Fibroblast of skin of right biceps (primary cell): ENCODE results near the gene FAM180B.
A peak's percentile ranks its signal among the peaks of the same experiment; 100 is the strongest.
"Not testable (repeated sequence)": the region's sequence is repeated elsewhere in the genome, so short reads cannot be mapped to it uniquely, and the experiment has no call there.

Experiments
- DNase-seq: peaks from one replicate; pipeline ENCODE4 v3.0.0-alpha.2; 2013

Gene FAM180B

GRCh38 chr11:47599902-47600301 is 13.4 kb downstream of the FAM180B start:
- DNase-seq, result no peak

GRCh38 chr11:47603295-47603694 is 16.8 kb downstream of the FAM180B start:
- DNase-seq, result peak; percentile 25

GRCh38 chr11:47605921-47606320 is 19.4 kb downstream of the FAM180B start:
- DNase-seq, result no peak

- peak; percentile 15 for DNase-seq
Observed at GRCh38 chr11:47606731-47607130, 20.3 kb downstream of the FAM180B start.

- peak; percentile 84 for DNase-seq
Observed at GRCh38 chr11:47607380-47607779, 20.9 kb downstream of the FAM180B start.

GRCh38 chr11:47609675-47610074 is 23.2 kb downstream of the FAM180B start:
- DNase-seq, result no peak

GRCh38 chr11:47611348-47611794 is 24.9 kb downstream of the FAM180B start:
- no peak for DNase-seq

GRCh38 chr11:47615249-47615648 is 28.8 kb downstream of the FAM180B start:
- DNase-seq, result no peak

- DNase-seq, result peak; percentile 59
Observed at GRCh38 chr11:47616726-47617416, 30.4 kb downstream of the FAM180B start.

GRCh38 chr11:47617417-47617809 is 30.9 kb downstream of the FAM180B start:
- peak; percentile 62 for DNase-seq

GRCh38 chr11:47620836-47621378 is 34.4 kb downstream of the FAM180B start:
- no peak for DNase-seq

GRCh38 chr11:47626234-47626633 is 39.8 kb downstream of the FAM180B start:
- DNase-seq, result no peak

- DNase-seq, result no peak
Observed at GRCh38 chr11:47628026-47628425, 41.5 kb downstream of the FAM180B start.

GRCh38 chr11:47631473-47631872 is 45.0 kb downstream of the FAM180B start:
- DNase-seq, result no peak

- DNase-seq, result not testable (repeated sequence)
Observed at GRCh38 chr11:47636331-47636730, 49.9 kb downstream of the FAM180B start.
